Activated T-helper 1 cell treated with anti-CD3 and anti-CD28 coated beads, Interleukin-2, amount 50 U/mL, for 16 hours (primary cell): Measurements from ENCODE around the gene C16orf95.

Source experiments
- DNase-seq, 2 donors: peaks; one replicate each; pipeline ENCODE4 v3.0.0-alpha.2; 2020; ENCODE audit warnings: low read depth in 1 of 2, low spot score in 1 of 2

C16orf95 gene

GRCh38 chr16:87317750-87318644 lies 805 bp upstream of the C16orf95 start:
- no peak for DNase-seq

- DNase-seq: no peak
These were observed 706 bp downstream of the C16orf95 start for GRCh38 chr16:87316450-87316922.

- DNase-seq: no peak
These were observed 2.2 kb downstream of the C16orf95 start for GRCh38 chr16:87314990-87315420.

DNA sequence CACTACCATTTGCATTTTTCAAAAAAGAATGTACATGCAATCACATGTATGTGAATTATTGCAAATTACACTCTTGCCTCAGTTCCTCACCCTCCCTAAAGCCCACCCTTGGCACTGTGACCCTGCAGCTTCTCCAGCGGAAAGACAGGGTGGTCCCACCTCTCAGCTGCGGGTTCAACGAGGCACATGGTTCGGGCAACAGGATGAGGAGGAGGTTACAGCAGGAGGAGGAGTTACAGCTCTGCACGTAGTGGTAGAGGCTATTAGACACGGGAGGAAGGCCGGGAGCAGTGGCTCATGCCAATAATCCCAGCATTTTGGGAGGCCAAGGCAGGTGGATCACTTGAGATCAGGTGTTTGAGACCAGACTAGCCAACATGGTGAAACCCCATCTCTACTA lies 5.2 kb downstream of the C16orf95 start:
- no peak for DNase-seq

DNA sequence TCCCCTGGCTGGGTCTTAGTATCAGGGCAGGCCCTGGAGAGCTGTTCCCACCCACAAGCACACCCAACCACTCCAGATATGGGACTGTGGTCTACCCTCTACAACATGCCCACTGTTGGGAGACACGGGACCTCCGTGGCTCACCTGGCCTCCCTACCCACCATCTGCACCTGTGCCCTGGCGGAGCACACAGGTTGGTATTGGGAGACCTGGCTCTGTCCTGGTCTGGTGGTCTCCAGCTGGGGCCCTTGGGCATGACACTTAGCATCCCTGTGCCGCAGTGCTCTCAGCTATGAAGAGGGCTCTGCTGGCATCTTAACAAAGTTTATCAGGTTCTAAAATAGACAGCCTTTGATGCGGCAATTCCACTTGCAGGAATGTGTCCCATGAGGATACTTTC lies 5.8 kb downstream of the C16orf95 start:
- no peak for DNase-seq

DNA sequence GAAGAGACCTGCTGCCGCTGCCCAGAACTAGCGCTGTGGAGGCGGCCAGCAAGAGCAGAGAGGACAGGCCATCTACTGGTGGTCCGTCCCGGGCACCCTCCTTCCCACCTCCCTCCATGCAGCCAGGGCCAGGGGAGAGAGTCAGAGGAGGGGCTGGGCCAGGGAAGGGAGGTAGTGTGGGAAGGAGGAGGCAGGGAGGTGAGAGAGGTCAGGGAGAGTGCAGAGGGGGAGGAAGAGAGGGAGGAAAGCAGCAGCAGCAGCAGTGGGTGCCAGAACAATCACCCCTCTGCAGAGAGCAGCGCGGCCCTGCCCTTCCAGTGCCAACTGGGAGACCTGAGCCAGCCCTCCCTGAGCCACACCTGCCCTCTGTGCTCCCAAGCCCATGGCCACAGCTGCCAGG lies 6.6 kb downstream of the C16orf95 start:
- DNase-seq: no peak

- DNase-seq: no peak
These were observed 7.3 kb downstream of the C16orf95 start for GRCh38 chr16:87309620-87310525.

- DNase-seq: no peak
These were observed 8.4 kb downstream of the C16orf95 start for GRCh38 chr16:87308826-87309225.

DNA sequence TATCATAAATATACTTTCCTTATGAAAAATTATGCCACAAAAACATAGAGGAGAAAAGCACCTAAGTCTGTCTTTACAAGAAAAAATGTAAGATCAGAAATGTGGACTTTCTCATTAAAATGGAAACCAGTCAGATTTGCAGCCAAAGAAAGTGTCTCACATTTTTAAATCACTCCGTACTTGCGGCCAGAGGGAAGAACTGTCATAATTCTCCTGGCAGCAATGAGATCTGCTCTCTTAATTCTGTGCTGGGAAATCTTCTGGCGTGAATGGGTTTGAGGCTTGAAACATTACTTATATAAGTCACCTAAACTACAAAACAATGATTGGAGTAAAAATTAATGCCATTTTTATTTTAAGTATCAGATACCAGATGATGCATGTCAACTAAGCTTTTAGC lies 10.7 kb downstream of the C16orf95 start:
- no peak for DNase-seq

- DNase-seq: no peak
These were observed 11.4 kb downstream of the C16orf95 start for GRCh38 chr16:87305505-87306391.

GRCh38 chr16:87304951-87305350 lies 12.2 kb downstream of the C16orf95 start:
- no peak for DNase-seq

DNA sequence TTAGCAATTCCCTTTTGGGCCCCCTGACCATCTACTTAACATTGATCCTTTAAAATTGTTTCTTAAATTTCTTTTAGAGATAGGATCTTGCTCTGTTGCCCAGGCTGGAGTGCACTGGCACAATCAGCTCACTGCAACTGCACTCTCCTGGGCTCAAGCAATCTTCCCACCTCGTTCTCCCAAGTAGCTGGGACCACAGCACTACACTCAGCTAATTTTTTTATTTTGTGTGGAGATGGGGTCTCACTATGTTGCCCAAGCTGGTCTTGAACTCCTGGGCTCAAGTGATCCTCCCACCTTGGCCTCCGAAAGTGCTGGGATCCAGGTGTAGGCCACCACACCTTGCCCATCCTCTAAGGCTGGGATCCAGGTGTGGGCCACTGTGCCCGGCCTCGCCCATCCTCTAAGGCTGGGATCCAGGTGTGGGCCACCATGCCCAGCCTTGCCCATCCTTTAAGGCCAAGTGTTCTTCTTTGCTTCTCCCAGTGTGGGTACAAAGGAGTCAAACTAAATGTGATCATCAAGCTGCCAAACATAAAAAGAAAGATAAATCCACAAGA lies 13.2 kb downstream of the C16orf95 start:
- DNase-seq: no peak

DNA sequence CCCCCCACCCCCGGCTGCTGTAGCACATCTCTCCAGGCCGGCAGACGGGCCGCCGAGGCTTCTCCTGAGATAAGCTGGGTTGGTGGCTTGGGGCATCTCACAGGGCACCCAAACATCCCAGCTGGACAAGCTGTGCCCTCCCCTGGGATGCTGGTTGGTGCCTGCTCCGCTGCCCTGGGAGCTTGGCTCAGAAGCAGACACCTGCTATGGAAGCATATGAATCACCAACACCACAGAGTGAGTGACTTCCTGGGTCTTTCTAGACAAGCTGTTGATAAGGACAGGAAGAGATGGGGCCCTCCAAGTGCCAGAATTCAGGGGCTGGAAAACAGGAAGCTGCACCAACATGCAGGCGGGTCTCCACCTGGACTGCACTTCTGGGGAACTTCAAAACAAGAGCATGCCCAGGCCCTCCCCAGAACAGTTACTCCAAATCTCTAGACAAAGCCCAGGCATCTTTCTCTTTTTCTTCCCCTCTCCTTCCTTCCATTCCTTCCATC lies 13.7 kb downstream of the C16orf95 start:
- DNase-seq: no peak

- no peak for DNase-seq
These were observed 18.2 kb downstream of the C16orf95 start for GRCh38 chr16:87298857-87299465.

DNA sequence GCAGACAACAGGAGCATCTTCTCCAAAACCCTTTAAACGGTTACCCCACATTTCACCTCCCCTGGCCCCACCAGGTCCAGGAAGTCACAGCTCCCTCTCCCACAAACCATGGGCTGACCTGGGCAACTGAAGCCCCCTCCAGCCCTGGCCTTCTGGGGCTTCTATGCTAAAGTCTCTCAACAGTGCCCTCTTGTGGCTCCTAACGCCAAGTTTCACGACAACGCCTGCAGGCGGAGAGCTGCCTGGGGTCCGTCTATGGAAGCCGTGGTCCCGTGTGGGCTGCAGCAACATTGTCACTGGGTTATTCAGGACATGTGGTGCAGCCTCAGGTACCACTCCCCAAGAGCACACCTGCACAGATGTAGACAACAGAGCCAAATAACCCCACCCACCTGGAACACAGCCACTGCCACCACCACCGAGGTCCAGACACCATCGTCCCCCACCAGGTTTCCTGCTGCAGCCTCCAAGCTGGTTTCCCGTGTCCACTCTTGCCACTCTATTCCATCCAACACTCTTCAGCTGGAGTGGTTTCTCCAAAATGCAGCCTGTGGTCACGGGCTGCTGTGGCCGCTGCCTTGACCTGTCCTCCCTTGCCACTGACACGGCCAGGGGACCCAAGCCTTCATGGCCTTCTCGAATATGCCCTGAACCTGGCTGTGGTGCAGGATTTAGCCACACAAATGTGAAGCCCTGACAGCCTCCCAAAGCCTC lies 19.1 kb downstream of the C16orf95 start:
- no peak for DNase-seq

DNA sequence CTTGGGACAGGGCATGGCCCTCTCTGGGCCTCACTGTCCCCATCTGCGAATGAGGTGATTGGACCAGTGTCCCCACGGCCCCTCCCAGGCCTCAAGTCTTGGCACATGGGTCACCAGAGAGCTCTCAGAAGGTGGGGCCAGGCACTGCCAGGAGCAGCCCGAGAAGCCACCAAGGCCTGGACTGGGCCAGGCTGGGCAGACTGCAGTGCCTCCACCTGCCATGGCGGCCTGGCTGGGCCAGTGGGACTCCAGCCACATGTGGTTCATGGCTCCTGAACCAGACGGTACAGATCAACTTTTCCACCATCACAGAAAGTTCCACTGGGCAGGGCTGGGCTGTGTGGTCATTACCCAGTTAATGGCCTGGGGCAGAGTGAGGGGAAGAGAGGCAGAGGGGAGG lies 19.8 kb downstream of the C16orf95 start:
- no peak for DNase-seq

GRCh38 chr16:87295661-87296531 lies 21.3 kb downstream of the C16orf95 start:
- DNase-seq: no peak

DNA sequence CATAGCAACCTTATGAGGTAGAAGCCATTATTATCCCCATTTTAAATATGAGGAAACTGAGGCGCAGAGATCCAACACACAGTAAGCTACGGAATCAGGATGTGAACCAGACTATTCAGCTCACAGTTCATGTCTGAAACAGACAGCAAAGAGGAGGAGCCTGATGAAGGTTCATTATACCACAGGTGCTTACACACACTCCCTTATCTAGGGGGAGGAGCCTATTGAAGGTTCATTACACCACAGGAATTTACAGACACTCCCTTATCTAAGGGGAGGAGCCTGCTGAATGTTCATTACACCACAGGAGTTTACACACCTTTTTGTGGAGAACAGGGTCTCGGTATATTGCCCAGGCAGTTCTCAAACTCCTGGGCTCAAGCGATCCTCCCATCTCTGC lies 21.9 kb downstream of the C16orf95 start:
- DNase-seq: no peak
